ENCODE data around the gene C16orf92. TPM values are rescaled to one million over a fixed set of nuclear protein-coding genes. Genes with fewer than 3 reads are reported as not detected.

C16orf92 gene
- total and polyA plus RNA-seq, 2 of the 13 experiments (the other 11 are each of a cell fraction or from before 2014, with no cell fraction given): not detected

DNA sequence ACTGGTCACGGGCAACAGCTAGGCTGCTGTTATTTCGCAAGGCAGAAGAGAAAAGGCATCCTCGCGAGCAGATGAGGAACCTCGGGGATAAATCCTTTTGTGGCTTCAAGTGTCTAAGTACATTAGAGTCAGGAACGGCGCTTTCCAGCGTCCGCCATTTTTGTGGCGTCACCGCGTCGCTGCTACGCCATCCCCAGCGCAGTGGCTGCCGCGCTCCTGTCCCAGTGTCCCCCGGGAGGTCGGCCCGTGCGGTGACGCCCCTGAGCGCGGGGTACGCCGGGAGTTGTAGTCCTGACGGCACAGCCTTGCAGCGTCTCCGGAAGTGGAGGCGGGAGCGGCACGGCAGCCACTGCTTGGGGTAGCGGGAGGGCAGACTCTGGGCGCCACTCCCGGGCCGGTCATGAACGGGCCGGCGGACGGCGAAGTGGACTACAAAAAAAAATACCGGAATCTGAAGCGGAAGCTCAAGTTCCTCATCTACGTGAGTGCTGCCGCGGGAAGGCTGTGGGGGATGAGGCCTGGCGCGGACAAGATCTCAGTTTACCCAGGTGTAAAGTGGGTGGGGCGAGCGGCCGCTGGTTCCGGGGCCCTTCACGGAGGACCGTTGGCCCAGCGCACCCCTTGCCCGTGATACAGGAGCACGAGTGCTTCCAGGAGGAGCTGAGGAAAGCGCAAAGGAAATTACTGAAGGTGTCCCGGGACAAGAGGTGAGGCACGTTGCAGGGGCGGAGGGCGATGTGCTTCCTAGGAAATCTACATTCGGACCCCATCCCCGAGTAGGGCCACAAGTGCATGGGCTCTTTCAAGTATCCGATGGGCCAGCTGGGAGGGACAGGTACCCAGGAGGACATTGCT lies 26.9 kb upstream of the C16orf92 start, which contains the start of gene INO80E (continued):
- TF ChIP-seq, protein P1, sequence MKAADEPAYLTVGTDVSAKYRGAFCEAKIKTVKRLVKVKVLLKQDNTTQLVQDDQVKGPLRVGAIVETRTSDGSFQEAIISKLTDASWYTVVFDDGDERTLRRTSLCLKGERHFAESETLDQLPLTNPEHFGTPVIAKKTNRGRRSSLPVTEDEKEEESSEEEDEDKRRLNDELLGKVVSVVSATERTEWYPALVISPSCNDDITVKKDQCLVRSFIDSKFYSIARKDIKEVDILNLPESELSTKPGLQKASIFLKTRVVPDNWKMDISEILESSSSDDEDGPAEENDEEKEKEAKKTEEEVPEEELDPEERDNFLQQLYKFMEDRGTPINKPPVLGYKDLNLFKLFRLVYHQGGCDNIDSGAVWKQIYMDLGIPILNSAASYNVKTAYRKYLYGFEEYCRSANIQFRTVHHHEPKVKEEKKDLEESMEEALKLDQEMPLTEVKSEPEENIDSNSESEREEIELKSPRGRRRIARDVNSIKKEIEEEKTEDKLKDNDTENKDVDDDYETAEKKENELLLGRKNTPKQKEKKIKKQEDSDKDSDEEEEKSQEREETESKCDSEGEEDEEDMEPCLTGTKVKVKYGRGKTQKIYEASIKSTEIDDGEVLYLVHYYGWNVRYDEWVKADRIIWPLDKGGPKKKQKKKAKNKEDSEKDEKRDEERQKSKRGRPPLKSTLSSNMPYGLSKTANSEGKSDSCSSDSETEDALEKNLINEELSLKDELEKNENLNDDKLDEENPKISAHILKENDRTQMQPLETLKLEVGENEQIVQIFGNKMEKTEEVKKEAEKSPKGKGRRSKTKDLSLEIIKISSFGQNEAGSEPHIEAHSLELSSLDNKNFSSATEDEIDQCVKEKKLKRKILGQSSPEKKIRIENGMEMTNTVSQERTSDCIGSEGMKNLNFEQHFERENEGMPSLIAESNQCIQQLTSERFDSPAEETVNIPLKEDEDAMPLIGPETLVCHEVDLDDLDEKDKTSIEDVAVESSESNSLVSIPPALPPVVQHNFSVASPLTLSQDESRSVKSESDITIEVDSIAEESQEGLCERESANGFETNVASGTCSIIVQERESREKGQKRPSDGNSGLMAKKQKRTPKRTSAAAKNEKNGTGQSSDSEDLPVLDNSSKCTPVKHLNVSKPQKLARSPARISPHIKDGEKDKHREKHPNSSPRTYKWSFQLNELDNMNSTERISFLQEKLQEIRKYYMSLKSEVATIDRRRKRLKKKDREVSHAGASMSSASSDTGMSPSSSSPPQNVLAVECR (CRISPR knock-in tag; IDR thresholded peaks at IDR 0.05; ENCODE audit: borderline replicate concordance): peak; percentile 98; the same call in 1 of the 2 replicates
- TF ChIP-seq ZFP36L2 (CRISPR knock-in tag; IDR thresholded peaks at IDR 0.05) (0 out of 2 replicates have a peak, but pooled peaks have one; percentile 7), MYPOP (CRISPR knock-in tag; IDR thresholded peaks at IDR 0.05) (peak; percentile 84), MEIS2 (CRISPR knock-in tag; IDR thresholded peaks at IDR 0.05) (peak; percentile 38; the same call in 1 of the 2 replicates), TRAFD1 (CRISPR knock-in tag; IDR thresholded peaks at IDR 0.05; ENCODE audit: borderline replicate concordance) (no peak), ZBTB21 (CRISPR knock-in tag; IDR thresholded peaks at IDR 0.05) (peak; percentile 100), TRIM22 (IDR thresholded peaks at IDR 0.05) (no peak), PRDM10 (CRISPR knock-in tag; IDR thresholded peaks at IDR 0.05; ENCODE audit: low read depth) (peak; percentile 89), MED13 (CRISPR knock-in tag; IDR thresholded peaks at IDR 0.05) (peak; percentile 38), ZNF547 (CRISPR knock-in tag; IDR thresholded peaks at IDR 0.05) (peak; percentile 26; the same call in 1 of the 2 replicates), HNF4A (CRISPR knock-in tag; IDR thresholded peaks at IDR 0.05) (0 out of 2 replicates have a peak, but pooled peaks have one; percentile 9), ZNF138 (CRISPR knock-in tag; IDR thresholded peaks at IDR 0.05; ENCODE audit: low read depth) (no peak; the same call in 1 of the 2 replicates), REL (CRISPR knock-in tag; conservative IDR thresholded peaks at IDR 0.05) (no peak; the same call in 1 of the 2 replicates), CENPX (CRISPR knock-in tag; IDR thresholded peaks at IDR 0.05) (no peak), ZNF746 (CRISPR knock-in tag; IDR thresholded peaks at IDR 0.05) (peak; percentile 66; the same call in 1 of the 2 replicates), TBX2 (CRISPR knock-in tag; IDR thresholded peaks at IDR 0.05; ENCODE audit: borderline replicate concordance) (peak; percentile 80)
